ENCODE data around the gene TBX3. TPM values are rescaled to one million over a fixed set of nuclear protein-coding genes. Genes with fewer than 3 reads are reported as not detected.

Gene TBX3
- total RNA-seq, 6 donors from 2014 or later: 29.5 to 107 (median 36.2) TPM

DNA sequence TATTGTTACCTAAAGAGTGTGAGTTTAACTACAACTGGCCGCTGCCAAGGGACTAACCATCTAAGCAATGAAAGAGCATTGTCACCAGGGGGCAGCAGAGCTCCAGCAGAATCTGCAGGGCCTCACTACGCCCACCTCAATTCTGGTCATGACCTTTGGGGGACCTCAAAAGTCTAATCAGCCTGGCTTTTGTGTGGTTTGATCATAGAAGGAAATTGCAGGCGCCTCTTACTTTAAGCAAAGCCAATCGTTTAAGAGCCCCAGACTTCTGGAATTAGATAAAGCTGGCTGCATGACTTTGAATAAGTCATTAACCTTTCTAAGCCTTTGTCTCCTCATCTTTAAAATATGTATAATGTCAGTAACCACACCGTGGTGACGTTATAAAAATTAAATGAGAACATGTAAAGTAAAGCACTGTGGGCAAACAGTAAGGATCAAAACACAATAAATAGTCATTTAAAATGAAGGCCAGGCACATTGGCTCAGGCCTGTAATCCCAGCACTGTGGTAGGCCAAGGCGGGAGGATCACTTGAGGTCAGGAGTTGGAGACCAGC lies 58.6 kb downstream of the TBX3 start:
- WGBS, 2 donors: 42 to 43% methylated on average over 7 of the region's 7 CpGs
- no peaks in the 10 kb centered on the region for H3K36me3 ChIP-seq
- no peak for TF ChIP-seq POLR2AphosphoS5 (IDR thresholded peaks at IDR 0.05)
- TF ChIP-seq POLR2A (IDR thresholded peaks at IDR 0.05): no peak
- TF ChIP-seq, protein P1, sequence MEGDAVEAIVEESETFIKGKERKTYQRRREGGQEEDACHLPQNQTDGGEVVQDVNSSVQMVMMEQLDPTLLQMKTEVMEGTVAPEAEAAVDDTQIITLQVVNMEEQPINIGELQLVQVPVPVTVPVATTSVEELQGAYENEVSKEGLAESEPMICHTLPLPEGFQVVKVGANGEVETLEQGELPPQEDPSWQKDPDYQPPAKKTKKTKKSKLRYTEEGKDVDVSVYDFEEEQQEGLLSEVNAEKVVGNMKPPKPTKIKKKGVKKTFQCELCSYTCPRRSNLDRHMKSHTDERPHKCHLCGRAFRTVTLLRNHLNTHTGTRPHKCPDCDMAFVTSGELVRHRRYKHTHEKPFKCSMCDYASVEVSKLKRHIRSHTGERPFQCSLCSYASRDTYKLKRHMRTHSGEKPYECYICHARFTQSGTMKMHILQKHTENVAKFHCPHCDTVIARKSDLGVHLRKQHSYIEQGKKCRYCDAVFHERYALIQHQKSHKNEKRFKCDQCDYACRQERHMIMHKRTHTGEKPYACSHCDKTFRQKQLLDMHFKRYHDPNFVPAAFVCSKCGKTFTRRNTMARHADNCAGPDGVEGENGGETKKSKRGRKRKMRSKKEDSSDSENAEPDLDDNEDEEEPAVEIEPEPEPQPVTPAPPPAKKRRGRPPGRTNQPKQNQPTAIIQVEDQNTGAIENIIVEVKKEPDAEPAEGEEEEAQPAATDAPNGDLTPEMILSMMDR (IDR thresholded peaks at IDR 0.05): peak in 5 of 6 experiments; percentile 40 to 63 (median 52)
- no peak overlapping the region for H3K27ac ChIP-seq
- DNase-seq: peak in 1 of 2 donors; percentile 24
- ATAC-seq (ENCODE audit: low FRiP score in 2 of 2): peak in 1 of 2 donors; percentile 65
- no peaks in the 10 kb centered on the region for H3K9me3 ChIP-seq
- H3K27me3 ChIP-seq: no peaks in the 10 kb centered on the region
- H3K4me3 ChIP-seq: no peak overlapping the region
- peaks cover 0 to 3% (median 0%) of the 10 kb centered on the region in 4 donors for H3K4me1 ChIP-seq

DNA sequence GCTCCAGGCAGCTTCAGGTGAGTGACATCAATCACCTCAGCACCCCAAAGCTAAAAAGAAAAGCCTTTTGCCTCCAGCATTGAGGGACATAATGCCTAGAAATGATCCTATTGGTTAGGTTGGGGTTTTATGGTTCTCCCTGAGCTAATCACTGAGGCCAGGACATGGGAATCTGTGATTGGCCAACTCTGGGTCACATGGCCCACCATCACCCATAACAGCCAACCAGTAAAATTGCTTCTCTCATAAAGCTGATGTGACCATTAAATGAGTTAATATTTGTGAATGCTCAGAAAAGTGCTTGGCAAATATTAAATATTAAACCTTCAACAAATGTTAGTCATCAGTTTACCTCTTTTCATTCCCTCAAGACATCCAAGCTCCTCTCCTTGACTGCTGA lies 60.2 kb downstream of the TBX3 start:
- ATAC-seq (ENCODE audit: low FRiP score in 2 of 2) (no peak), DNase-seq (no peak)
- no peak overlapping the region for H3K27ac ChIP-seq
- no peaks in the 10 kb centered on the region for H3K9me3 ChIP-seq
- H3K27me3 ChIP-seq: no peaks in the 10 kb centered on the region
- H3K4me1 ChIP-seq: peaks cover 0 to 3% (median 0%) of the 10 kb centered on the region in 4 donors
- no peak overlapping the region for H3K4me3 ChIP-seq
- H3K36me3 ChIP-seq: no peaks in the 10 kb centered on the region
- TF ChIP-seq POLR2A (IDR thresholded peaks at IDR 0.05): no peak
- TF ChIP-seq POLR2AphosphoS5 (IDR thresholded peaks at IDR 0.05): no peak
- TF ChIP-seq EP300 (IDR thresholded peaks at IDR 0.05): no peak
- TF ChIP-seq, protein P1 (IDR thresholded peaks at IDR 0.05): no peak

Small RNA genes within 50 kb of the gene (small RNA-seq; reads per million reads assigned to genes)
- 0 reads per million in 4 donors for gene RF00019
